SK-N-SH treated with all-trans-retinoic acid at 6 μM for 48 hours (cell line): ENCODE results near the gene GHRH.

Source experiments
- ARNTL ChIP-seq: fragments of 450-650 bp; formaldehyde crosslinking; IDR thresholded peaks from 2 replicates; pipeline ENCODE4 v1.5.0; 2020; ENCODE audit warnings: low read depth, mild to moderate bottlenecking, moderate library complexity, borderline replicate concordance
- CREB5 ChIP-seq: fragments of 250-450 bp; sonication (Bioruptor Pico); IDR thresholded peaks from 2 replicates; pipeline ENCODE4 v1.5.1; 2020; ENCODE audit warnings: low read depth, mild to moderate bottlenecking, moderate library complexity
- CSDC2 ChIP-seq: fragments of 250-450 bp; sonication (Bioruptor Pico); IDR thresholded peaks from 2 replicates; pipeline ENCODE4 v1.5.0; 2020; ENCODE audit warnings: mild to moderate bottlenecking, moderate library complexity
- CSRNP3 ChIP-seq: fragments of 250-450 bp; sonication (Bioruptor Pico); IDR thresholded peaks from 2 replicates; pipeline ENCODE4 v1.5.1; 2021; ENCODE audit warnings: mild to moderate bottlenecking, moderate library complexity
- ESRRG ChIP-seq: fragments of 250-450 bp; sonication (Bioruptor Pico); IDR thresholded peaks from 2 replicates; pipeline ENCODE4 v1.6.1; 2021; ENCODE audit warnings: mild to moderate bottlenecking
- GLIS3 ChIP-seq: fragments of 250-450 bp; sonication (Bioruptor Pico); IDR thresholded peaks from 2 replicates; pipeline ENCODE4 v1.5.0; 2020; ENCODE audit warnings: mild to moderate bottlenecking, moderate library complexity
- ISL1 ChIP-seq: fragments of 250-450 bp; sonication (Bioruptor Pico); IDR thresholded peaks from 2 replicates; pipeline ENCODE4 v2.1.2; 2022; ENCODE audit warnings: mild to moderate bottlenecking, moderate library complexity
- PATZ1 ChIP-seq: fragments of 250-450 bp; sonication (Bioruptor Pico); IDR thresholded peaks from 2 replicates; pipeline ENCODE4 v1.8.0; 2020; ENCODE audit warnings: mild to moderate bottlenecking, moderate library complexity, borderline replicate concordance
- POU6F1 ChIP-seq: fragments of 250-450 bp; sonication (Bioruptor Pico); IDR thresholded peaks from 2 replicates; pipeline ENCODE4 v1.8.0; 2021; ENCODE audit warnings: low read depth, mild to moderate bottlenecking, moderate library complexity, borderline replicate concordance
- RARB ChIP-seq: fragments of 250-450 bp; sonication (Bioruptor Pico); IDR thresholded peaks from 2 replicates; pipeline ENCODE4 v1.8.0; 2021; ENCODE audit warnings: mild to moderate bottlenecking, moderate library complexity
- ZFP3 ChIP-seq: fragments of 250-450 bp; sonication (Bioruptor Pico); IDR thresholded peaks from 2 replicates; pipeline ENCODE4 v1.5.0; 2020; ENCODE audit warnings: mild to moderate bottlenecking, moderate library complexity
- ZNF8 ChIP-seq: fragments of 450-650 bp; formaldehyde crosslinking; IDR thresholded peaks from 2 replicates; pipeline ENCODE4 v1.5.0; 2020; ENCODE audit warnings: mild to moderate bottlenecking, moderate library complexity

- TF ChIP-seq GLIS3 (CRISPR knock-in tag) (no peak), ZNF8 (no peak), CREB5 (CRISPR knock-in tag) (no peak), ISL1 (no peak), PATZ1 (CRISPR knock-in tag) (no peak), ZFP3 (CRISPR knock-in tag) (no peak), CSRNP3 (CRISPR knock-in tag) (no peak), CSDC2 (CRISPR knock-in tag) (no peak), ARNTL (CRISPR knock-in tag) (no peak), ESRRG (no peak), POU6F1 (CRISPR knock-in tag) (no peak), RARB (CRISPR knock-in tag) (no peak)
Observed at GRCh38 chr20:37205130-37205529, 56.5 kb downstream of the GHRH start.
